Esophagus muscularis mucosa (tissue), 4 donors: ENCODE measurements around the gene CISH.

ENCODE experiments used
- EP300 ChIP-seq: sonication (generic); formaldehyde crosslinking; IDR thresholded peaks from one replicate; pipeline ENCODE4 v1.6.1; 2017; ENCODE audit warnings: antibody characterized with exemption
- POLR2A ChIP-seq: fragments of 450-650 bp; IDR thresholded peaks from one replicate; pipeline ENCODE4 v1.6.1; 2017; ENCODE audit warnings: antibody characterized with exemption, moderate library complexity, mild to moderate bottlenecking, low read depth
- TF ChIP-seq, protein P1 (sequence below), 3 experiments: fragments of 200-600 bp in 2 of 3; fragments of 450-650 bp in 1 of 3; sonication (generic) in 2 of 3; IDR thresholded peaks; one replicate each; pipeline ENCODE4 v1.5.1; 2017 to 2019; ENCODE audit warnings: antibody characterized with exemption in 3 of 3, mild to moderate bottlenecking in 2 of 3, moderate library complexity in 1 of 3

DNA sequence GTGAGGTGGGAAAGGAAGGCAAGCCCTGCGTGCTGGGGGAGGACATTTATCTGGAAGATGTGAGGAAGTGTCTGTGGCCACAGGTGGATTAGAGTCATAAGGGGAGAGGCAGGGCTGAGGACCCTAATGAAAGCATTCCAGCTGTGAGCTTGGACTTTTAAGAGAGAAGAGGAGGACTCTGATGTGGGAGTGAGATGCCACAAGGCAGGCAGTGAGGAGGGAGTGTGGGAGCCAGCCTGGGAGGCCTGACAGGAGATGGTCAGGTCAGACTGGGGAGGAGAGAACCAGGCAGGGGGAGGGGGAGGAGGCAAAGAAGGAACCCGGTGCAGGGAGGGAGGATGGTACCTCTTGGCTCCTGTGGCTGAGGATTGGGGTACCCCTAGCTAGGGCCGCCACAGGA lies 26.4 kb upstream of the CISH start:
- TF ChIP-seq, protein P1, sequence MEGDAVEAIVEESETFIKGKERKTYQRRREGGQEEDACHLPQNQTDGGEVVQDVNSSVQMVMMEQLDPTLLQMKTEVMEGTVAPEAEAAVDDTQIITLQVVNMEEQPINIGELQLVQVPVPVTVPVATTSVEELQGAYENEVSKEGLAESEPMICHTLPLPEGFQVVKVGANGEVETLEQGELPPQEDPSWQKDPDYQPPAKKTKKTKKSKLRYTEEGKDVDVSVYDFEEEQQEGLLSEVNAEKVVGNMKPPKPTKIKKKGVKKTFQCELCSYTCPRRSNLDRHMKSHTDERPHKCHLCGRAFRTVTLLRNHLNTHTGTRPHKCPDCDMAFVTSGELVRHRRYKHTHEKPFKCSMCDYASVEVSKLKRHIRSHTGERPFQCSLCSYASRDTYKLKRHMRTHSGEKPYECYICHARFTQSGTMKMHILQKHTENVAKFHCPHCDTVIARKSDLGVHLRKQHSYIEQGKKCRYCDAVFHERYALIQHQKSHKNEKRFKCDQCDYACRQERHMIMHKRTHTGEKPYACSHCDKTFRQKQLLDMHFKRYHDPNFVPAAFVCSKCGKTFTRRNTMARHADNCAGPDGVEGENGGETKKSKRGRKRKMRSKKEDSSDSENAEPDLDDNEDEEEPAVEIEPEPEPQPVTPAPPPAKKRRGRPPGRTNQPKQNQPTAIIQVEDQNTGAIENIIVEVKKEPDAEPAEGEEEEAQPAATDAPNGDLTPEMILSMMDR (IDR thresholded peaks at IDR 0.05) = no peak
- no peak for TF ChIP-seq EP300
- no peak for TF ChIP-seq POLR2A
